Measurements from ENCODE around the gene SLC9C1. TPM values are rescaled to one million over a fixed set of nuclear protein-coding genes. Genes with fewer than 3 reads are reported as not detected.
A peak's percentile ranks its signal among the peaks of the same experiment; 100 is the strongest.

SLC9C1 gene
- total RNA-seq, 4 donors from 2014 or later, result not detected

DNA sequence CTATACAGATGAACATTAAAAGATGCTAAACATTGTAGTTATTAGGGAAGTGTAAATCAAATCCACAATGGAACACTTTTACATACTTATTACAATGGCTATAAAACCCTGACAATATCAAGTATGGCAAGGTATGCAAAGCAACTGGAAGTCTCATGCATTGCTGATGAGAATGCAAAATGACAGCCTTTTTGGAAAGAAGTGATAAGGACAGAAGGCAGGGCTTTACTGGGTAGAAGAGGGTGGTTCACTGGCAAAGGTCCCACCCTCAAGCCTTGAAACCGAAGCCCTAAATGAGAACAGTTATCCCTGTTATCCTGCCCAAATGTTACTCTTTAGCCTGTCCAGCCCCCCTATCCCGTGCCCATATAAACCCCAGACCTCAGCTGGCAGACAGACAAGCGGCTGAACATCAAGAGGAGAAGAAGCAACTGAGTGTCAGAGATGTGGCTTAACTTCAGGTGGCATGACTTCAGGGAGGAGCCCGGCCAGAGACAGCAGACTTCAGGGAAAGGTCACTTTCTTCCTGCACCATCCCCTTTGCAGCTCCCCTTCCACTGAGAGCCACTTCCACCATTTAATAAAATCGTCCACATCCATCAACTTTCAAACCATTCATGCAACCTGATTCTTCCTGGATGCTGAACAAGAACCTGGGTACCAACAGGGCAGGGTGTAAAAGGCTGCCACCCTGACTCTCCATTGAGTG is 160.2 kb downstream of the SLC9C1 start:
- TF ChIP-seq POLR2A (IDR thresholded peaks at IDR 0.05), result no peak
- TF ChIP-seq, protein P1, sequence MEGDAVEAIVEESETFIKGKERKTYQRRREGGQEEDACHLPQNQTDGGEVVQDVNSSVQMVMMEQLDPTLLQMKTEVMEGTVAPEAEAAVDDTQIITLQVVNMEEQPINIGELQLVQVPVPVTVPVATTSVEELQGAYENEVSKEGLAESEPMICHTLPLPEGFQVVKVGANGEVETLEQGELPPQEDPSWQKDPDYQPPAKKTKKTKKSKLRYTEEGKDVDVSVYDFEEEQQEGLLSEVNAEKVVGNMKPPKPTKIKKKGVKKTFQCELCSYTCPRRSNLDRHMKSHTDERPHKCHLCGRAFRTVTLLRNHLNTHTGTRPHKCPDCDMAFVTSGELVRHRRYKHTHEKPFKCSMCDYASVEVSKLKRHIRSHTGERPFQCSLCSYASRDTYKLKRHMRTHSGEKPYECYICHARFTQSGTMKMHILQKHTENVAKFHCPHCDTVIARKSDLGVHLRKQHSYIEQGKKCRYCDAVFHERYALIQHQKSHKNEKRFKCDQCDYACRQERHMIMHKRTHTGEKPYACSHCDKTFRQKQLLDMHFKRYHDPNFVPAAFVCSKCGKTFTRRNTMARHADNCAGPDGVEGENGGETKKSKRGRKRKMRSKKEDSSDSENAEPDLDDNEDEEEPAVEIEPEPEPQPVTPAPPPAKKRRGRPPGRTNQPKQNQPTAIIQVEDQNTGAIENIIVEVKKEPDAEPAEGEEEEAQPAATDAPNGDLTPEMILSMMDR (IDR thresholded peaks at IDR 0.05), result no peak
- 83 to 85% methylated on average over 1 to 5 of the region's 5 CpGs for WGBS, 2 donors
- H3K27me3 ChIP-seq, result no peaks in the 10 kb centered on the region
- H3K27ac ChIP-seq, result no peak overlapping the region
- no peaks in the 10 kb centered on the region for H3K9me3 ChIP-seq
- H3K4me3 ChIP-seq, result no peak overlapping the region
- DNase-seq, result no peak
- no peaks in the 10 kb centered on the region for H3K36me3 ChIP-seq
- intact Hi-C loops (cut with DNase I), result no loop called here
- H3K4me1 ChIP-seq, result peaks cover 0 to 24% (median 0%) of the 10 kb centered on the region in 3 donors

DNA sequence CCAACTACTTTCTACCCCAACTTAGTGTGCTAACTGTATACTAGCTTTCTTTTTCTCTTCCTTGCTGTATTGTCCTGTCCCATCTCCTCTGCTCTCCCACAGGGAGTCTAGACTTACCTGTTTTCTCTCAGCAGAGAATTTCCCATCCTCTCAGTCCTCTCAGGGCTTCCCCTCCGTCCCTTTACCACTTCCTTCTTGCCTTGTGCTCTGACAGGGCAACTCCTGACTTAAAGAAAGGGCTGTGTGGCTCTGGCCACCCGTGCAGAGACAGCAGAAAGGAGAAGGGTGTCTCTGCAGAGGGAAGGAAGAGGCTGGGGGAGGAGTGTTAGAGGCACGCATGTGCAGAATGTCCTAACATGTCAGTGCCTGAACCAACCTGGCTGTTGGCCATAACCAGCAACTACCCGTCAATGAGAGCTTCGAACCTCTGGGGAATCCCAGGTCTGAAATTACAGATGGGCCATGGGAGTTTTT is 161.0 kb downstream of the SLC9C1 start, which contains the start of gene GCSAM:
Gene GCSAM, minus strand, starts transcription at position 274 of the 474 bp plus-strand sequence. Its CDS starts 128 bp downstream, at position 146.
- H3K4me3 ChIP-seq, result peak within 1 kb of the TSS; percentile 1 to 49 (median 8)
- TF ChIP-seq, protein P1 (IDR thresholded peaks at IDR 0.05), result no peak
- TF ChIP-seq POLR2A (IDR thresholded peaks at IDR 0.05), result peak in 1 of 4 donors; percentile 41
- DNase-seq, result no peak
- peaks cover 0 to 23% (median 0%) of the 10 kb centered on the region in 3 donors for H3K4me1 ChIP-seq
- no peaks in the 10 kb centered on the region for H3K27me3 ChIP-seq
- WGBS, 2 donors, result 7 to 9% methylated on average over 3 to 4 of the region's 5 CpGs
- intact Hi-C loops (cut with DNase I), result no loop called here
- H3K27ac ChIP-seq, result peak within 1 kb of the TSS in 2 of 4 donors; percentile 6 to 58
- H3K36me3 ChIP-seq, result no peaks in the 10 kb centered on the region
- no peaks in the 10 kb centered on the region for H3K9me3 ChIP-seq

DNA sequence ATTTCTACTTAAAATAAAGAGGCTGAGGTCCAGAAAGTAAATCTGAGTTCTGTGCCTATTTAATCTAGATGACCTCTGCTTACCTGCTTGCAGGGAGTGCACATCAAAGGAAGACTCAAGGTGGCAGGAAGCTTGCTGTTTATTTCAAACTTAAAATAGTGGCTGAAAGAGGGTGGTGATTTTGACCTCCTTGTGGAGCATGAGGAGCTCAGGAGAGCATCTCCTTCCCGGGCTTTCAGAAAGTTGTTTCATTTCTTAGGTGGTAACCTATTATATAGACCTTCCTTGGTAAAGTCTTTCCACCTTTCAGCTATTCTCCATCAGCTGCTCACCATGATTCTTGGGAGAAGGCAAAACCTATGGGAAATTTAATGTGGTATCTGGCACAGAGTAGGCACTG is 161.5 kb downstream of the SLC9C1 start:
- H3K9me3 ChIP-seq, result no peaks in the 10 kb centered on the region
- no peak for DNase-seq
- intact Hi-C loops (cut with DNase I), result no loop called here
- peak overlapping the region in 2 of 4 donors; percentile 6 to 58 for H3K27ac ChIP-seq
- peaks cover 0 to 19% (median 0%) of the 10 kb centered on the region in 3 donors for H3K4me1 ChIP-seq
- TF ChIP-seq, protein P1 (IDR thresholded peaks at IDR 0.05), result no peak
- no peak for TF ChIP-seq POLR2A (IDR thresholded peaks at IDR 0.05)
- no peaks in the 10 kb centered on the region for H3K27me3 ChIP-seq
- H3K36me3 ChIP-seq, result no peaks in the 10 kb centered on the region
- 77 to 92% methylated on average over 1 of the region's 1 CpG for WGBS, 2 donors
- peak overlapping the region in 3 of 4 donors; percentile 6 to 49 (median 11) for H3K4me3 ChIP-seq

DNA sequence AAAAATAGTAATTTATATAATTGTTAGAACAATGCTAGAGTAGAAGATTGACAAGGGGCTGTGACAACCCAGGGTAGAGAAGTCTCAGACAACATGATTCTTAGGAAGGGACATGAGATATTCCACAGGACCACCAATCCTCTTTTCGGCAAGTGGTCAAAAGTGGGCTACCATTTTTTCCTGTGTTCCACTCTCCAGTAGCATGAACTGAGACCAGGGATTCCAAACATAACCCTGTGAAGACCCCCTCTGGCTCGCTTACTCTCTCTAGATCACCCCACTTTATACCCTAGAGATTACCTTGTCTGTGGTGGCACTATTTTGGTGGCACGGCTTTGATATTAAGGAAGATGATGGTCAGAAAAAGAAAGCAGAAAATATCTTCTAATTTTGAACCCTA is 161.9 kb downstream of the SLC9C1 start:
- H3K4me1 ChIP-seq, result peaks cover 0 to 17% (median 0%) of the 10 kb centered on the region in 3 donors
- TF ChIP-seq, protein P1 (IDR thresholded peaks at IDR 0.05), result no peak
- TF ChIP-seq POLR2A (IDR thresholded peaks at IDR 0.05), result no peak
- WGBS, 2 donors, result 82 to 90% methylated on average over 3 of the region's 3 CpGs
- intact Hi-C loops (cut with DNase I), result no loop called here
- H3K27me3 ChIP-seq, result no peaks in the 10 kb centered on the region
- no peak overlapping the region for H3K27ac ChIP-seq
- no peak overlapping the region for H3K4me3 ChIP-seq
- H3K36me3 ChIP-seq, result no peaks in the 10 kb centered on the region
- H3K9me3 ChIP-seq, result no peaks in the 10 kb centered on the region
- DNase-seq, result no peak

DNA sequence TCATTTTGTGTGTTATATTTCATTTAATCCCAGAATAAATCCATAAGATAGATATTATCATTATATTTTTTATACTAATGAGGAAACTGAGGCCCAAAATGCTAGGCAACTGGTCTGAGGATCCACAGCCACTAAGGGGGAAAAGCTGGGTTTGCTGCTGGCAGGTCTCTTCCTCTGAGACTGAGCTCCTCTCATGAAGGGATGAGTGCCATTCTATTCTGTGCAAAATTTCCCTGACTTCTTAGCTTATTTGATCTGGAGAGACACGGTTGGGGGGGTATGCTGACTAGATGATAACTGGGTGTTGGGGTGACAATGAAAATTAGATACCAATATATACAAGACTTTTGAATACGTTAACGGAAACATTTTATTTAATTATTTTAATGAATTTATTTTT is 162.9 kb downstream of the SLC9C1 start:
- H3K4me1 ChIP-seq, result peaks cover 0 to 25% (median 0%) of the 10 kb centered on the region in 3 donors
- 86 to 98% methylated on average over 3 of the region's 3 CpGs for WGBS, 2 donors
- no peaks in the 10 kb centered on the region for H3K27me3 ChIP-seq
- TF ChIP-seq, protein P1 (IDR thresholded peaks at IDR 0.05), result no peak
- TF ChIP-seq POLR2A (IDR thresholded peaks at IDR 0.05), result no peak
- H3K36me3 ChIP-seq, result no peaks in the 10 kb centered on the region
- intact Hi-C loops (cut with DNase I), result no loop called here
- H3K27ac ChIP-seq, result no peak overlapping the region
- DNase-seq, result no peak
- no peak overlapping the region for H3K4me3 ChIP-seq
- H3K9me3 ChIP-seq, result no peaks in the 10 kb centered on the region

All from esophagus squamous epithelium (tissue), 5 donors.